GM20431 (cell line): ENCODE measurements around the gene KIAA1671.
"Not testable (repeated sequence)": the region's sequence is repeated elsewhere in the genome, so short reads cannot be mapped to it uniquely, and the experiment has no call there.

Experiments
- in situ Hi-C: fragments of 300-500 bp; cut with MseI, MboI; formaldehyde crosslinking; loops from one replicate; pipeline ENCODE4 v1.15.0; 2020; ENCODE audit warnings: low sequenced_read_pairs; ENCODE audit not compliant: unreplicated experiment

KIAA1671 gene

DNA sequence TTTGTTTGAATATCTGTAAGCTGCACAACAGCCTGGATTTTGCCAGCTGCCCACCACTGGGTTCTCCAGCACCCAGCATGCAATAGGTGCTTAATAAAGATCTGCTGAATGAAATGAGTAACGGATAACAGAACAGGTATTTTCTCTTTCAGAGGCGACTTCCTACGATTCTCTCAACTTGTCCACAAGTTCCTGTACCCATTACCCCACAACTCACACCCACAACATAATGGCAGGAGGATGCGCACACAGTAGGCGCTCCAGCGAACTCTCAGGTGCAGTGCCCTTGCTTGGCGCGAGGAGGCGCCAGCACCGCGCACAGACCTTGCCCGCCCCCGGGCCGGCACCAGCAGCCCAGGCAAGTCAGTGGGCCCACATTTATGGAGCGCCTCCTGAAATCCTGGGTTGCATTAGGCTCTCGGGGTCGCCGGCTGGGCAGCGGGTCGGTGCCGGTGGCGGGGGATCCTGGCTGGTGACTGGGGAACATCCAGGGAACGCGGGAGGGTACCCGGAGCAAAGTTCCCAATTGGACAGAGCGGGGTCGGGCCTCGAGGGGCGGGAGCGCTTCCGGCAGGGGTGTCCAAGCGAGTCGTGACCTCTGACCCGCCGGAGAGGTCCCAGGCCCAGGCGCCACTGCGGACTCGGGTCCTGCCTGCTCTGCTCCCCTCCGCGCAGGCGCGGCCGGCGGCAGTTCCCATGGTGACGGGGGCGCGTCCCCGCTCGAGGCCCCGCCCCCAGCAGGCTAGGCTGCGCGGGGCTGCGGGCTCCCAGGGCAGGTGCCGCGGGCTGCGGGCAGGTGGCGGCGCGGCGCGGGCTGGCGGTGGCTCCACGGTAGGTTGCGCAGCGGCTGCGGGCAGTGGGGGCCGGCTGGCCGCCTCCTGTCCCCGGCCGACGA, at the start of gene KIAA1671:
Gene KIAA1671 (plus strand): TSS at position 775 of the 895 bp plus-strand sequence. CDS start 75,284 bp downstream, outside the sequence.
- in situ Hi-C loops, result no loop called here

DNA sequence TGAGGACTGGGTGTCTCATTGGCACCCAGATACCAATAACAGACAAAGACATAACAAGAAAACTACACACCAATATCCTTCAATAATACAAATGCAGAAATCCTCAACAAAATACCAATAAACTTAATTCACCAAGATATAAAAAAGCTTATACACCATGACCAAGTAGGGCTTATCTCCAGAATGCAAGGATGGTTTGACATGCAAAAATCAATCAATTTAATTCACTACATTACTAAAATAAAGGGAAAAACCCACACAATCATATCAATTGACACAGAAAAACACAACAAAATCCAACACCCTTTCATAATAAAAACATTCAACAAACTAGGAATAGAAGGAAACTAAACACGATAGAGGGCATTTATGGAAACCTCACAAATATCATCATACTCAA, 46.6 kb upstream of the KIAA1671 start:
- in situ Hi-C loops, result no loop called here

DNA sequence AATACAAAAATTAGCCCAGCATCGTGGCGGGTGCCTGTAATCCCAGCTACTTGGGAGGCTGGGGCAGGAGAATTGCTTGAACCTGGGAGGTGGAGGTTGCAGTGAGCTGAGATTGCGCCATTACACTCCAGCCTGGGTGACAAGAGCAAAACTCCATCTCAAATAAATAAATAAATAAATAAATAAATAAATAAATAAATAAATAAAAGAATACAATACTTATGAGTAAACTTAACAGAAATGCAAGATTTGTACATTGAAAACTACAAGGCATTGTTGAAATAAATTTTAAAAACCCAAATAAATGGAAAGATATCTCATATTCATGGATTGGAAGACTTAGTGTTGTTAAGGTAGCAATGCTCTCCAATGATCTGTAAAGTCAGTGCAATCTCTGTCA, 45.4 kb upstream of the KIAA1671 start:
- in situ Hi-C loops, result not testable (repeated sequence)

DNA sequence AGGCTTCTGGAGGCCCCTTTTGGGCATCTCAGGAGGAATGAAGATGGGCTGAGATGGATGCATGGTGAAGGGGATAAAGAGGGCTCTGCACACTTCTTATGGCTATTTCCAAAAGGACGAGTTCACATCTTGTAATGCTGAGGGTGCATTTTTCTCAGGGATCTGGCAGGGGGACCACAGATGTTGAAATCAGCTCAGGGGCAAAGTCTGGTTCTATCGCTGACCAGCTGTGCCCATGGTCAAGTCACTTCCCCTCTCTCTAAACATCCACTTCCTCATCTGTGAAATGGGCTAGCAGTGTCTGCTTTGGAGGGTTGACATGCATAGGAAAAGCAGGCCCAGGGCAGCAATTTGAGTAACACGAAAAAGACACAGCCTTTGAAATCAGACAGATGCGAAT, 32.5 kb upstream of the KIAA1671 start:
- in situ Hi-C loops, result no loop called here

DNA sequence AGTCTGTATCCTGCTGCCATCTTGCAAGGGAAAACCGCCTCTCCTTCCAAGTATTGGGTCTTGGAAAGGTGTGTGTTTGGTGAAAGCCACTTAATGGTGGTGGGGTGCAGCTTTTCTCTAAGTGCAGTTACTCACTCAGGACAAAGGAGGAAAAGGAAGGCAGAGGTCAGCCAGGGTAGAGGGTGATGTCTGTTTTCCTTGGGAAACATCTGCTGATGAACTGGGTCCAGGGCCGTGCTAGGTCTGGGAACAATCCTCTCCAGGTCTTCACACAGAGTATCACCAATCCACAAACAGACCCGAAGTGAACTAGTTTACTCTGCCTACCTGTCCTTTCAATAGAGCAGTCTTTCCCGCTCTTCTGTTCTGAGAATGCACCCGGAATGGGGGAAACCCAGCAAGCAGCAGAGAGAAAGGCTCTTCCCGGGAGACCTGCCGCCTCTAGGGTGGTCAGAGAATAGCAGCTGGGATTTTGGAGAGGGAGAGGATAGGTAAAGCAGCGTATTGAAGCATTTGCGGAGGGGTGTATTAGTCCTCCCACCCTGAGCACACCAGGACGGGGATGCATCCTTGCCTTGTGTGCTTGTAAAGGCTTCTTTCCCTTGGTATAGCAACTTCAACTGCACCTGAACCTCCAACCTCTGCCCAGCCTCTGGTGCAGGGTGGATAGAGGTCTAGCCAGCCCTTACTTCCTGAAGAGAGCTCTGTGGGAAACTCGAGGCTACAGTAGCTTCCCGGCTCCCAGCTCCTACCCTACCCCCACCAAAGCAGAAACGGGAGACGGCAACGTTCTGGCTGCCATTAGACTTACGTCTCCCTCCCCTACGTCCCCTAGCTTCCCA, 26.7 kb upstream of the KIAA1671 start:
- in situ Hi-C loops, result no loop called here

DNA sequence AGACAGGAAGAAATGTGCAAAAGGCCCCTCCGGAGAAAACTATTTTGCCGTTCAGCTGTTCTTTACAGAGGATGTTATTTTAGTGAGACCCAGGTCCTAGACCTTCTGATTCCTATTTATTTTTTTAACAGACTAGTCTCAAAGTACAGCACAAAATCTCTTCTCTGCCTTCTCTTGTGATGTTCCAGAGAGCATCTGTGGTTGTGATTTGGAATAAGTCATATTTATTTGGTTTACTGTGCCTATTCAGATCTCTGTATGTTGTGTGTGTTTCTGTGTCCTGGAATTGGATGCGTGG, 26.1 kb upstream of the KIAA1671 start:
- in situ Hi-C loops, result no loop called here

DNA sequence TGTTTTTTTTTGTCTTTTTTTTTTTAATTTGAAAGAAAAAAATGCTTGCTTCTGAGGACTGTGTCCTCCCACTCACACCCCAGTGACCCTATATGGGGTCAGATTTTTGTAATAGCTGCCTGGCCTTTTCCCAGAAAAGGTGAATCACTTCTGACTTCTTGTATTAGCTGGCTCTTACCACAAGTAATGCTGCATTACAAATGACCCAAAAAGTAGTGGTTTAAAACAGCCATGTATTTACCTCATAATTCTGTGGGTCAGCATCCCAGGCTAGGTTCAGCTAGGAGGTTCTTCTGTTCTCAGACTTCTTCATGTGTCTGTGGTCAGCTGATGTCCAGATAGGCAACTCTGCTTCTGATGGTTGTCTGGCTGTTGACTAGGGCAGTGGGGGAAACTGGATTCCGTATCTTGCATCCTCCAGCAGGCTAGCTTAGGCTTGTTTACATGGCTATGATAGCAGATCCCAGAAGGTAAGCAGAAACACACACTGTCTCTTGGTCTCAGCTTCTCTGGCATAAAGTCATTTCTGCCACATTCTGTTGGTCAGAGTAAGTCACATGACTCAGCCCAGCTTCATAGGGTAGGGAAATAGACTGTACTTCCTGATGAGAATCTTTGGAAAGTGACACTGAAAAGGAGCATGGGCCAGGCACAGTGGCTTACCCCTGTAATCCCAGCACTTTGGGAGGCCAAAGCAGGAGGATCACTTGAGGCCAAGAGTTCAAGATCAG, 25.5 kb upstream of the KIAA1671 start:
- in situ Hi-C loops, result no loop called here

DNA sequence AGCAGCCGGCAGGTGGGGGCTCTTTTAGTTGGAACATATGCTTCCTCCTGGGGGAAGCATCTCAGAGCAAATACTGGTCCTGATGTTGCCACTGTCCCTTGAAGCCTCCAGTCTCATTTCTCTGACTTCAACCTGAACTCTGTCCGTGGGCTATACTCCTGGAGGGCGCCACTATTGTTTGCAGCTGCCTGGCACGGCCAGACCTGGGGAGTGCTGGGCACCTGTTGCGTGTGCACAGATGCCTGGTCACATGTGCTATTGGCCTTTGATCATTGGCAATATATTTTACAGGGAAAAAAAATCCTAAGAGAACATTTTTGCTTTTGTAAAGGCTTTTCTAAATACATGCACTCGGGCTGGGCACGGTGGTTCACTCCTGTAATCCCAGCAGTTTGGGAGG, 24.2 kb upstream of the KIAA1671 start:
- in situ Hi-C loops, result no loop called here

DNA sequence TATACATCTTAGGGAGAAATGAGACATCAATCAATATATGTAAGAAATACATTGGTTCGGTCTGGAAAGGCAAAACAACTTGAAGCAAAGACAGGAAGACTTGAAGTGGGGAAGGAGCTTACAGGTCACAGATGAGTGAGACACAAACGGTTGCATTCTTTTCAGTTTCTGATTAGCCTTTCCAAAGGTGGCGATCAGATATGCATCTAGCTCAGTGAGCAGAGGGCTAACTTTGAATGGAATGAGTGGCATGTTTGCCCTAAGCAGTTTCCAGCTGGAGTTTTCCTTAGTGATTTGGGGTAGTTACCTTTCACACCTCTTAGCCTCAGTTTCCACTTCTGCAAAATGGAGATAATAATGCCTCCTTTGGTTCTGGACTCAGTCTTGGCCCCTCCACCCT, 21.8 kb upstream of the KIAA1671 start:
- in situ Hi-C loops, result no loop called here

DNA sequence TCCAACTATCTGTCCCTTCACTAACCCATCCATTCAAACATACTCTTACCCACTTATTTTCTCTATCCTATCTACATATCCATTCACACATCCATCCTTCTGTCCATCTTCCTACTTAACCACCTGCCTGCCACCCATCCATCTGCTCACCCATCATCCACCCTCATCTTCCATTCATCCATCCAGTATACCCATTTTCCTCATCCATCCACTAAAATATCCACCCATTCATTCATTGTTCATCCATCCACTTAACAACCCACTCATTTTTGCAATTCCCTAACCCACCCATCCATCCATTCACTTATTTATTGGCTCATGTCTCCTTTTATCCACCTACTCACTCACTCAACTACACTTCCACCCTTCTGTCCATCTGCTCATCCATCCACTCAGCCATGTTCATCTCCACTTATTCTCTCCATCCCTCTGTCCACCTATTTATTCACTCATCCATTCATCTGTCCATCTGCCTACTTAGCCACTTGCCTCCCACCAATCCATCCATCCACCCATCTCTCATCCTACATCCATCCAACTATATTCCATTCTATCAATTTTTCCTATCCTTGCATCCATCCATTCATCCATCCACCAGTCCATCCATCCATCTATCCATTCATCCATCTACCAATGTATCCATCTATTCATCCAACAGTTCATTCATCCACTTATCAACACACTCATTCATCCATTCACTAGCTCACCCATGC, 16.6 kb upstream of the KIAA1671 start:
- in situ Hi-C loops, result no loop called here

DNA sequence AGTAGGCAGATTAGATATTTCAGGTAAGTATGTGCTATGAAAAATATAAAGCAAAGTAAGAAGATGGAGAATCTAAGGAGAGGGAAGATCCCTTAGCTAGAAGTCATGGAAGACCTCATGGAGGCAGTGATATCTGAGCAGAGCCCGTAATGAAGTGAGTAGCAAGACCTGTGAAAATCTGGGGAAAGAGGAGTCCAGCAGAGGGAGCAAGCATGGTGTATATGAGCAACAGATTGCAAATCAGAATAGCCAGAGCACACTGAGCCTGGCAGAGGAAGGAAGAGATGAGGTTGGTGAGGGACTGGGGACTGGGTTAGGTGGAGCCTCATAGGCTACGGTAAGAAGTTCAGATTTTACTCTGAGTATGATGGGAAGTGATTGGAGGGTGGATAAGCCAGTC, 15.4 kb upstream of the KIAA1671 start:
- in situ Hi-C loops, result no loop called here

DNA sequence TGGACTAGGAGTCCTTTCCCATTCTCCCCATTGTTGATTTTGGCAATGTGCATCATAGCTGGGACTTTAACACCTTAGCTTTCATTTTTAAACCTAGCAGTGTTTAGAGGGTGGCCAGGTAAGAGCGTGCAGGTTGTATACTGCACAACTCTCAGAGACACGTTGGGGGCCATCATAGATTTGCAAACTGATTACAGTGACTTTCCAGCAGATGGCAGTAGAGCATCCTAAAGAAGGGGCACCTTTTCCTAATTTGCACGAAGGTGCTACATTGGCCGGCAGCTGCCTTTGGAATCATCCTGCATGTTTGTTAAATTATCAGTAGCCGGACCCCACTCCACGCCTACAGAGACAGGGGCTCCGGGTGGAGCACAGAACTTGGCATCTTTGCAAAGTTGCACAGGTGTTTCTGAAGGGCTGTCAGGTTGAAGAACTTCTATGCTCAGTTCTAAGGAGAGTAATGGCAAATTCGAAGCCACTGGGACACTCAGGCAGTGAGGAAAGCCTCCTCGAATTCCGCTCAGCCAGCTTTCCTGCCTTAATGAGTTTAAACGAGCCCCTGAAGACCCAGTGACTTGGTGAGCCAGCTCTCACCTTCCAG, 13.7 kb upstream of the KIAA1671 start:
- in situ Hi-C loops, result no loop called here

DNA sequence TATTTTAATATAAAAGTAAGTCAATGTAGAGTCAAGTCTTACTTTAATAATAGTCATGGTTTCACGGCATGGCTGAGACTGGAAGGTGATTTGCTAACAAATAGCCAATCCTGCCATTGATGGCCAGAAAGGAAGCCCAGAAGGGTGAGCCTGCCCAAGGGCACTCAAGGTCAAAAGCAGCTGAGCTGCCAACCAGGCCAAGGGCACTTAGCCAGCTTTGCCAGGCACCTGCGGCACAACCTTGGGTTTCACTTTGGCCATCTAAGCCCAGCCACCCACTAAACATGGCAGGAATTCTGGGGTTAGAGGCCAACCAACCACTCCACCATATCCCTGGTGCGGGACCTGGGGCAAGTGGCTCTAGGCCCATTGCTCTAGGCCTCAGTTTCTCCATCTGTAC, 10.2 kb upstream of the KIAA1671 start:
- in situ Hi-C loops, result loop anchor here (10.0 kb wide), 1 partner anchor 102 kb away; no protein-coding TSS in a partner anchor

DNA sequence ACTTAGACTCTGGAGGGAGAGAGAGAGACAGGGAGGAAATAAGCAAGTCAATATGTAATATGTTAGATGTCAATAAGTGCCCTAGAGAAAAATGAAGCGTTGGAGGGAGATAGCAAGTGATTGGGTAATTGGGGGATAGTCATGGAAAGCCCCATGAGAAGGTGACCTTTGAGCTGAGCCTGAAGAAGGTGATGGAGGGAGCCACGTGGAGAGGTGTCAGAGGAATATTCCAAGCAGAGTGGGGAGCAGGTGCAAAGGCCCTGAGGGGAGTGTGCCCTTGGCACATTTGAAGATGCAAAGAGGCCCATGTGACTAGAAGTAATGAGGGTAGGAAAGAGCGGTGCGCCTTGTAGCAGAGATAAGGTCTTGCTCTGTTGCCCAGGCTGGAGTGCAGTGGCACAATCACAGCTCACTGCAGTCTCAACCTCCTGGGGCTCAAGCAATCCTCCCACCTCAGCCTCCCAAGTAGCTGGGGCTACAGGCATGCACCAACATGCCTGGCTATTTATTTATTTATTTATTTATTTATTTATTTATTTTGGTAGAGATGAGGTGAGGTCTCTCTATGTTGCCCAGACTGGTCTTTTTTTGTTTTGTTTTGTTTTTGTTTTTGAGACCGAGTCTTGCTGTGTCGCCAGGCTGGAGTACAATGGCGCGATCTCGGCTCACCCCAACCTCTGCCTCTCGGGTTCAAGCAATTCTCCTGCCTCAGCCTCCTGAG, 8.1 kb upstream of the KIAA1671 start:
- in situ Hi-C loops, result loop anchor here (10.0 kb wide), 1 partner anchor 100 kb away; no protein-coding TSS in a partner anchor

DNA sequence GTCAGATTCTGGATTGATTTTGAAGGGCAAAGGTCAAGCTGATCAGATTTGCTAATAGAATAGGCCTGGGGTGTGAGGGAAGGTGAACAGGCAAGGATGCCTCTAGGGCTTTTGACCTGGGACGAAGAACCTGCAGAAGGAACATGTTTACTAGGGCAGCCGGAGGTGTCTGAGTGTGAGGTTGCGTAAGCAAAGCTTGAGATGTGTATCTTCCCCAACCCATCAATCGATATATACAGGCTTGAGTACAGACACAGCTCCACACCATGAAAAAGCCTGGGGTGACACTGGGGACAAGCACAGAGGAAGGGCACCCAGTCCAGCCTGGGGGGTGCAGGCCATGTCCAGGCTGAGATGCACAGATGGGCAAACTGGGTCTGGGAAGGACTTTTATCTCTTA, 7.1 kb upstream of the KIAA1671 start:
- in situ Hi-C loops, result loop anchor here (10.0 kb wide), 1 partner anchor 99 kb away; no protein-coding TSS in a partner anchor

DNA sequence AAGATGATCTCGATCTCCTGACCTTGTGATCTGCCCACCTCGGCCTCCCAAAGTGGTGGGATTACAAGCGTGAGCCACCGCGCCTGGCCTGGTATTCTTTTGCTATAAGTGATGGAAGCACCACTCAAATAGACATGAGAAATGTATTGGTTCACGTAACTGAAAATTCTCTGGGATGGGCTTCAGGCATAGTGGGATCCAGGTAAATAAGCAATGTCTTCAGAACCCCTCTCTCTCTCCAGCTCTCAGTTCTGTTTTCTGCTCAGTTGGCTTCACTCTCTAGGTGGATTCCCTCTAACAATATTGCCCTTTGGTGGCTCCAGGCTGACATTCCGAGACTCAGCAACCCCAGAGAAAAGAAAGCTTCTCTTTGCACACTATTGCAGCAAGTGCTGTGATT, 5.1 kb upstream of the KIAA1671 start:
- in situ Hi-C loops, result loop anchor here (10.0 kb wide), 1 partner anchor 97 kb away; no protein-coding TSS in a partner anchor

DNA sequence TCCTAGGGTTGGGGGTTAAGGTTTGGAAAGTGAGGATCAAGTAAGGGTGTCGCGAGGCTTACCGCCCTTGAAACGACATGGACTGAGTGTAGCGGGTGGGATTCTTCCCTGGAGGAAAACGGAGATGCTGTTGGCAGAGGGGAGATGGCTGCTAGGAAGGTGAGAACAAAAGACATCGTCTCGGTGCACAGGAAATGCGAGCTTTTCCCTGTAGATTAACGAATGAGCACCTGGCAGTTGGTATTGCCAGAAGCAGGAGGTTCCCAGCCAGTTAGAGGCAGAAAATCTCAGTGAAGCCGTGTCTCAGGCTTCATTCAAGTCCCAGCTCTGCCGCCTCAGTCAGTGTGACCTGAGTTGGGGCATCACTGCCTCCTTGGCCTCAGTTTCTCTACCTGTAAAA, 4.6 kb upstream of the KIAA1671 start:
- in situ Hi-C loops, result loop anchor here (10.0 kb wide), 1 partner anchor 97 kb away; no protein-coding TSS in a partner anchor

DNA sequence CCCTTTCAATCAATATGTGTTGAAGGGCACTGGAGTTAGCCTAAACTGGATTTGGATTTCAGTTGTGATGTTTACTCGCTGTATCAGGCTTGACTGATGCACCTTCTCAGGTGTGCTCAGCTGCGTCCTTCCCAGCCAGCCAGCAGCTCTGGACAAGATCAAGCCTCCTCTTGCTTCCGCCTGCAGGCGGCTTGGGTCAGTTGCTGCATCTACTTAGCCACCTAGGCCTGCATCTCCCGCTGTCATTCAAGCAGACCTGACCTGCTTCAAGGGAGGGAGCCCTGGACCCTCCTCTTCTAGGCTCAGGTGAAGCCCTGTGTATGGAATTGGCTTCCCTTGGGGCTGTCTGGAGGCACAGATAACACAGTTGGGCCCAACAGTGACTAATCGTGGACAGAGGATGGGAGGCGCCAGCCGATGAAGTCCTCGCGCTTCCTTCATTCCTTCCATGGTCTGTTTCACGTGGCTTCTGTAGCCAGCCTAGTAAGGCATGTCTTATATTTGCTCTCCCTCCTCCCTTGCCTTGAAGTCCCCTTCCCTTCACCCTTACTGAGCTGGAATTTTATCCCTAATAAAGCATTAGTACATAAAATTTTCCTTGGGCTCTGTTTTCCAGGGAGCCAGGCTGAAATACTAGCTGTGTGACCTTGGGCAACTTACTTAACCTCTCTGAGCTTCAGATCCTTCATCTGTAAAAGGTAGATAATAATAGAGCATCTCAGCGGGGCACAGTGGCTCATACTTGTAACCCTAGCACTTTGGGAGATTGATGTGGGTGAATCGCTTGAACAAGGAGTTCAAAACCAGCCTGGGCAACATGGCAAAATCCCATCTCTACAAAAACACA, 3.9 kb upstream of the KIAA1671 start:
- in situ Hi-C loops, result loop anchor here (10.0 kb wide), 1 partner anchor 96 kb away; no protein-coding TSS in a partner anchor
